ENCODE measurements around the gene BMPR1A. TPM values are rescaled to one million over a fixed set of nuclear protein-coding genes. Genes with fewer than 3 reads are reported as not detected.

Gene BMPR1A
- total RNA-seq, 6 experiments from 2014 or later, result 9.9 to 20.4 (median 12.4) TPM

DNA sequence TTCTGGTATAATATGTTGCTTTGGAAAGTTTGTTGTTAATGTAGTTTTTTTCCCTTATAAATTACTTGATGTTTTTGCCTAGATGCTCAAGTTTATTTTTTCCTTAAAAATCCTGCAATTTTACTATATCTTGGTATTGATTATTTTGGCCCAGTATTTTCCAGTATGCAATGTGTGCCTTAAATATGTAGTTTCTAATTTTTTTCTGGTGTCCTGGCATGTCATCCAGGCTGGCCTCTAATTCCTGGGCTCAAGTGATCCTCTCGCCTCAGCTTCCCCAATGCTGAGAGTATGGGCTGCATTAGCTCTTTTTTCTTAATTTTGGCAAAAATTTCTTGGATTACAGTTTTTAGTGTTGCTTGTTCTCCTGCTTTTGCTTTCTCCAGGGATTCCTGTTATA lies 57.6 kb downstream of the BMPR1A start:
- H3K4me1 ChIP-seq, result no peaks in the 10 kb centered on the region
- WGBS (ENCODE audit: insufficient coverage, low coverage, low lambda C conversion rate, missing lambda C conversion rate), result 90% methylated on average over 1 of the region's 1 CpG
- no peaks in the 10 kb centered on the region for H3K36me3 ChIP-seq
- H3K27ac ChIP-seq, result no peak overlapping the region
- no peaks in the 10 kb centered on the region for H3K9me3 ChIP-seq
- DNase-seq, result no peak
- intact Hi-C loops (cut with DNase I), result no loop called here
- TF ChIP-seq, protein P1, sequence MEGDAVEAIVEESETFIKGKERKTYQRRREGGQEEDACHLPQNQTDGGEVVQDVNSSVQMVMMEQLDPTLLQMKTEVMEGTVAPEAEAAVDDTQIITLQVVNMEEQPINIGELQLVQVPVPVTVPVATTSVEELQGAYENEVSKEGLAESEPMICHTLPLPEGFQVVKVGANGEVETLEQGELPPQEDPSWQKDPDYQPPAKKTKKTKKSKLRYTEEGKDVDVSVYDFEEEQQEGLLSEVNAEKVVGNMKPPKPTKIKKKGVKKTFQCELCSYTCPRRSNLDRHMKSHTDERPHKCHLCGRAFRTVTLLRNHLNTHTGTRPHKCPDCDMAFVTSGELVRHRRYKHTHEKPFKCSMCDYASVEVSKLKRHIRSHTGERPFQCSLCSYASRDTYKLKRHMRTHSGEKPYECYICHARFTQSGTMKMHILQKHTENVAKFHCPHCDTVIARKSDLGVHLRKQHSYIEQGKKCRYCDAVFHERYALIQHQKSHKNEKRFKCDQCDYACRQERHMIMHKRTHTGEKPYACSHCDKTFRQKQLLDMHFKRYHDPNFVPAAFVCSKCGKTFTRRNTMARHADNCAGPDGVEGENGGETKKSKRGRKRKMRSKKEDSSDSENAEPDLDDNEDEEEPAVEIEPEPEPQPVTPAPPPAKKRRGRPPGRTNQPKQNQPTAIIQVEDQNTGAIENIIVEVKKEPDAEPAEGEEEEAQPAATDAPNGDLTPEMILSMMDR (IDR thresholded peaks at IDR 0.05), result no peak
- TF ChIP-seq POLR2A (IDR thresholded peaks at IDR 0.05), result no peak
- ATAC-seq, result no peak
- no peak overlapping the region for H3K4me3 ChIP-seq
- no peaks in the 10 kb centered on the region for H3K27me3 ChIP-seq

DNA sequence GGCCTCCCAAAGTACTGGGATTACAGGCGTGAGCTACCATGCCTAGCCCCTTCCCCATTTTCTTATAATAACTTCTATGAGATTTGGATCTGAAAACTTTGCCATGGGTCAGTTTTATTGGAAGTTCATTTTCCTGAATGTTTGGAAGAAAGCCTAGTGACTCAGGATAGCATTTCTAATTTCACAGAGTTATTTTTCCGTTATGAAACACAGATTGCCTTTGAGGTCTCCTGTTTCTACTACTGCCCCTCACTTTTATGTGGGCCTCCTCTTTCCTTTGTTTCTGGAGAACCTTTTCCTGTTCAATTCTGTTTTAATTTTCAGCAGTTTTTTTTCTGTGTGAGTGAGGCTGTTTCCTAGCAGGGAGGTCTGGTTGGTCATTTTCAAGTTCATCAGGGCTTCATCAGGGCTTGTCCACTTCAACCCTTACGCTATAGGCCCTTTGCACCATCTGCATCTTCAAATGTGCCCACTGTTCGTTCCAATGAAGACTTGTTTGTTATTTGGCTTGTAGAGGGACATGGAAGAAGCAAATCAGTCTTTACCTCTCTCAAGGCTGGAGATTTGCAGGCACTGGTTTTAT lies 58.7 kb downstream of the BMPR1A start:
- TF ChIP-seq, protein P1 (IDR thresholded peaks at IDR 0.05), result no peak
- no peak for TF ChIP-seq POLR2A (IDR thresholded peaks at IDR 0.05)
- H3K27me3 ChIP-seq, result no peaks in the 10 kb centered on the region
- H3K9me3 ChIP-seq, result no peaks in the 10 kb centered on the region
- intact Hi-C loops (cut with DNase I), result no loop called here
- no peak for DNase-seq
- 81% methylated on average over 4 of the region's 4 CpGs for WGBS (ENCODE audit: insufficient coverage, low coverage, low lambda C conversion rate, missing lambda C conversion rate)
- no peaks in the 10 kb centered on the region for H3K36me3 ChIP-seq
- no peaks in the 10 kb centered on the region for H3K4me1 ChIP-seq
- H3K27ac ChIP-seq, result no peak overlapping the region
- ATAC-seq, result no peak
- H3K4me3 ChIP-seq, result no peak overlapping the region

DNA sequence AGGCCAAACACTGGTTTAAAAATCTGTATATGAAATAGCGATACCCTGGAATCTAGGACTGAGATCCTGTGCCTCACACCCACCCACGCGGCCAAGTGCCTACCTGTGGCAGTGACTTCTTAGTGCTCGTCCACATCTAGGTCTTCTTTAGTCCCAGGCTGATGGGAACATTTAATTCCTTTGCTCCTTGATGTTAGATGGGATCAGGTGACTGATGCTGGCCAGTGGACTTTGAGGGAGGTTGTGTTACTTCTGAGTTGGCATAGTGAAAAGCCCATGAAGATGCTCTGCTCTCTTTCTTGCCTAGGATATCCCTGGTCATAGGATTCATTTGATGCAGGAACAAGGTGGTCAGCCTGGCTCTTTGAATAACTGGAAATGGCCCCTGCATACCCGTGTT lies 59.2 kb downstream of the BMPR1A start:
- WGBS (ENCODE audit: insufficient coverage, low coverage, low lambda C conversion rate, missing lambda C conversion rate), result 90% methylated on average over 4 of the region's 5 CpGs
- H3K9me3 ChIP-seq, result no peaks in the 10 kb centered on the region
- ATAC-seq, result no peak

DNA sequence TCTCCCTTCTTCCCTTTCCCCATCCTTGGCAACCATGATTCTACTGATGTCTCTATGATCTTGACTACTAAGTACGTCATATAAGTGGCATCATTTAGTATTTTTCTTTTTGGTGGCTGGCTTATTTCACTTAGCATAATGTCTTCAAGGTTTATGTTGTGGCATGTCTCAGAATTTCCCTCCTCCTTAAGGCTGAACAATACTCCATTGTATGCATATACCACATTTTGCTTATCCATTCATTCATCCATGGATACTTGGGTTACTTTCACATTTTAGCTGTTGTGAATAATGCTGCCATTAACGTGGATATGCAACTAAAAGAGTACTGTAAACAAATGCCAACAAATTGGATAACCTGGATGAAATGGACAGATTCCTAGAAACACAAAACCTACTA lies 60.8 kb downstream of the BMPR1A start:
- no peaks in the 10 kb centered on the region for H3K36me3 ChIP-seq
- H3K9me3 ChIP-seq, result no peaks in the 10 kb centered on the region
- no peak for ATAC-seq
- WGBS (ENCODE audit: insufficient coverage, low coverage, low lambda C conversion rate, missing lambda C conversion rate), result 74% methylated on average over 2 of the region's 2 CpGs
- H3K4me3 ChIP-seq, result no peak overlapping the region
- no peaks in the 10 kb centered on the region for H3K27me3 ChIP-seq
- no peak for DNase-seq
- intact Hi-C loops (cut with DNase I), result no loop called here
- no peak for TF ChIP-seq POLR2A (IDR thresholded peaks at IDR 0.05)
- TF ChIP-seq, protein P1 (IDR thresholded peaks at IDR 0.05), result no peak
- H3K4me1 ChIP-seq, result no peaks in the 10 kb centered on the region
- no peak overlapping the region for H3K27ac ChIP-seq

More for the DNA sequence above, 59.2 kb downstream of the BMPR1A start:
- H3K27me3 ChIP-seq, result no peaks in the 10 kb centered on the region
- no peak for TF ChIP-seq POLR2A (IDR thresholded peaks at IDR 0.05)
- TF ChIP-seq, protein P1 (IDR thresholded peaks at IDR 0.05), result no peak
- no peak overlapping the region for H3K27ac ChIP-seq
- intact Hi-C loops (cut with DNase I), result no loop called here
- H3K4me1 ChIP-seq, result no peaks in the 10 kb centered on the region
- DNase-seq, result no peak
- H3K4me3 ChIP-seq, result no peak overlapping the region
- no peaks in the 10 kb centered on the region for H3K36me3 ChIP-seq

DNA sequence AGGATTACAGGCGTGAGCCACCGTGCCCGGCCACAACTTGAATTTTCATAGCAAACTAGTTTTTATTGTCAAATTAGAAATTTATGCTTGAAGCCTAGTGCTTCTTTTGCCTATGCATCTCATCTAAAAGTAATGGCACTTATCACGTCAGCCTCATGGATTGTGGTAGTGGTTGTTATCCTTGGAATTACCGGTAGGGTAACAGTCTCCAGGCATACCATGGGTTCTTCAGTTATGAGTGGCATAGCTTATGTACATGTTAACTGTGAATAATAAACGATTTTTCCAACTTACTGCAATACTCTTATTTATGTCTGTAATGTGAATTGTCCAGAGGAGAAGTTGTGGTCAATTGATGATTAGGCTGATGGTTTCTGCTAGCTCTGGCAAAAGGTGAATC lies 63.1 kb downstream of the BMPR1A start:
- no peak for DNase-seq
- no peaks in the 10 kb centered on the region for H3K36me3 ChIP-seq
- no peaks in the 10 kb centered on the region for H3K27me3 ChIP-seq
- ATAC-seq, result no peak
- no peak overlapping the region for H3K4me3 ChIP-seq
- no peak overlapping the region for H3K27ac ChIP-seq
- intact Hi-C loops (cut with DNase I), result no loop called here
- no peaks in the 10 kb centered on the region for H3K4me1 ChIP-seq
- TF ChIP-seq POLR2A (IDR thresholded peaks at IDR 0.05), result no peak
- TF ChIP-seq, protein P1 (IDR thresholded peaks at IDR 0.05), result no peak
- H3K9me3 ChIP-seq, result no peaks in the 10 kb centered on the region
- WGBS (ENCODE audit: insufficient coverage, low coverage, low lambda C conversion rate, missing lambda C conversion rate), result 76% methylated on average over 6 of the region's 6 CpGs

All from right lobe of liver (tissue), 6 donors.